ENCODE results near the gene IL17RE. TPM values are rescaled to one million over a fixed set of nuclear protein-coding genes. Genes with fewer than 3 reads are reported as not detected.

IL17RE gene
- total and polyA plus RNA-seq, 2 donors (not counting 3 experiments of a cell fraction or from before 2014, with no cell fraction given): 1.2 to 1.3 TPM

- DNase-seq (ENCODE audit: low read depth, low spot score): no peak
- H3K79me2 ChIP-seq (ENCODE audit: control insufficient read depth, insufficient read depth, low read length): no peaks in the 10 kb centered on the region
- peaks cover 2 to 8% of the 10 kb centered on the region in 2 experiments for H3K36me3 ChIP-seq (ENCODE audit: control insufficient read depth in 2 of 2, extremely low read depth in 1 of 2, insufficient read depth in 2 of 2, low read length in 2 of 2)
- TF ChIP-seq GATA2 (IDR thresholded peaks at IDR 0.05; ENCODE audit: insufficient read depth, insufficient read length, low read depth, low read length): no peak
- no peak for TF ChIP-seq EZH2 (IDR thresholded peaks at IDR 0.05; ENCODE audit: borderline replicate concordance, low read depth, low read length, severe bottlenecking)
- TF ChIP-seq JUN (IDR thresholded peaks at IDR 0.05; ENCODE audit: borderline replicate concordance, insufficient read depth, insufficient read length, low read depth): no peak
- TF ChIP-seq POLR2A (IDR thresholded peaks at IDR 0.05; ENCODE audit: low read depth, low read length): no peak
- TF ChIP-seq CTCF (IDR thresholded peaks at IDR 0.05; ENCODE audit: extremely low read depth in 1 of 2, insufficient read depth in 1 of 2, low read depth in 1 of 2, low read length in 2 of 2): no peak
- TF ChIP-seq POLR2AphosphoS5 (IDR thresholded peaks at IDR 0.05; ENCODE audit: insufficient read depth, low read depth, low read length): no peak
- no peak for TF ChIP-seq MAX (IDR thresholded peaks at IDR 0.05; ENCODE audit: insufficient read depth, insufficient read length)
- no peak for TF ChIP-seq FOS (IDR thresholded peaks at IDR 0.05; ENCODE audit: borderline replicate concordance, insufficient read depth, low read length)
- no peak for TF ChIP-seq MYC (IDR thresholded peaks at IDR 0.05; ENCODE audit: low read depth, low read length)
- H2AFZ ChIP-seq (ENCODE audit: low read depth, low read length): no peak overlapping the region
- CTCF ChIA-PET: interaction anchor here (1.8 kb wide), 1 partner anchor 12 kb away, joined by 22 read pairs; no protein-coding TSS in a partner anchor
- no peaks in the 10 kb centered on the region for H3K9me3 ChIP-seq (replicated peaks; ENCODE audit: control insufficient read depth, insufficient read depth, low read length)
- no peaks in the 10 kb centered on the region for H3K27me3 ChIP-seq (ENCODE audit: control insufficient read depth in 2 of 2, insufficient read depth in 2 of 2, low read length in 2 of 2)
- POLR2A ChIA-PET: interaction anchor here (1.5 kb wide), 1 partner anchor 11 kb away, joined by 4 read pairs; no protein-coding TSS in a partner anchor
- intact Hi-C loops (cut with micrococcal nuclease): loop anchor here (1.0 to 10.0 kb wide), 5 partner anchors 43 to 800 kb away; partner anchors contain the start of gene JAGN1
- no TSS peak for BruUV-seq (replicated peaks)
- H3K9ac ChIP-seq (replicated peaks; ENCODE audit: extremely low read depth, insufficient read depth, low read length): no peak overlapping the region
- FAIRE-seq: no peak
- dilution Hi-C loops (cut with MboI; ENCODE audit: extremely low pct_ligation_motif_present, low sequenced_read_pairs): no loop called here
- no peaks in the 10 kb centered on the region for H4K20me1 ChIP-seq (replicated peaks; ENCODE audit: control insufficient read depth, extremely low read depth, insufficient read depth, low read length)
- H3K4me3 ChIP-seq (replicated peaks in 1 of 3; ENCODE audit: insufficient read depth in 1 of 3, low read depth in 1 of 3, low read length in 3 of 3): no peak overlapping the region
- no peaks in the 10 kb centered on the region for H3K9me1 ChIP-seq (replicated peaks; ENCODE audit: control insufficient read depth, extremely low read depth, insufficient read depth, low read length)
- H3K4me2 ChIP-seq (ENCODE audit: insufficient read depth, low read length): no peak overlapping the region
- H3K4me1 ChIP-seq (ENCODE audit: control insufficient read depth, extremely low read depth, insufficient read depth, low read length): peaks cover 16% of the 10 kb centered on the region
- H3K27ac ChIP-seq (ENCODE audit: insufficient read depth, low read depth, low read length): no peak overlapping the region
Observed at GRCh38 chr3:9934993-9935392, 32.3 kb downstream of the IL17RE start.
